GM21526 (cell line): ENCODE measurements around the gene OLFML3.
A peak's percentile ranks its signal among the peaks of the same experiment; 100 is the strongest.

ENCODE experiments used
- ATAC-seq: cut with Tn5 transposase; IDR thresholded peaks from one replicate; pipeline ENCODE4 v1.9.1; 2021; ENCODE audit warnings: moderate library complexity; ENCODE audit not compliant: unreplicated experiment, low FRiP score

The OLFML3 gene

GRCh38 chr1:113978863-113979702 lies at the start of gene OLFML3:
TSS of gene OLFML3 (plus strand) at chr1:113979474. CDS start at chr1:113979517, 43 bp downstream.
- no peak for ATAC-seq

- ATAC-seq, result peak; percentile 33
Observed at GRCh38 chr1:113929750-113930498, 49.4 kb upstream of the OLFML3 start.

GRCh38 chr1:113930499-113931161 lies 48.6 kb upstream of the OLFML3 start:
- peak; percentile 19 for ATAC-seq

GRCh38 chr1:113931451-113931851 lies 47.8 kb upstream of the OLFML3 start:
- ATAC-seq, result no peak

- no peak for ATAC-seq
Observed at GRCh38 chr1:113934006-113934405, 45.3 kb upstream of the OLFML3 start.

GRCh38 chr1:113934511-113935055 lies 44.7 kb upstream of the OLFML3 start:
- ATAC-seq, result no peak

- no peak for ATAC-seq
Observed at GRCh38 chr1:113935176-113935575, 44.1 kb upstream of the OLFML3 start.

GRCh38 chr1:113935970-113936369 lies 43.3 kb upstream of the OLFML3 start:
- ATAC-seq, result no peak

GRCh38 chr1:113937146-113937545 lies 42.1 kb upstream of the OLFML3 start:
- no peak for ATAC-seq

GRCh38 chr1:113938192-113938591 lies 41.1 kb upstream of the OLFML3 start:
- no peak for ATAC-seq

- ATAC-seq, result no peak
Observed at GRCh38 chr1:113940365-113941244, 38.7 kb upstream of the OLFML3 start.

- ATAC-seq, result no peak
Observed at GRCh38 chr1:113941245-113941559, 38.1 kb upstream of the OLFML3 start.

GRCh38 chr1:113942527-113942926 lies 36.7 kb upstream of the OLFML3 start:
- no peak for ATAC-seq

- no peak for ATAC-seq
Observed at GRCh38 chr1:113943028-113943811, 36.1 kb upstream of the OLFML3 start.

GRCh38 chr1:113945329-113945728 lies 33.9 kb upstream of the OLFML3 start:
- no peak for ATAC-seq

GRCh38 chr1:113946112-113946511 lies 33.2 kb upstream of the OLFML3 start:
- ATAC-seq, result no peak

GRCh38 chr1:113946678-113947387 lies 32.4 kb upstream of the OLFML3 start:
- no peak for ATAC-seq

- no peak for ATAC-seq
Observed at GRCh38 chr1:113947388-113948107, 31.7 kb upstream of the OLFML3 start.
